Right lobe of liver (tissue), 6 donors: ENCODE results near the gene DHX9. TPM values are rescaled to one million over a fixed set of nuclear protein-coding genes. Genes with fewer than 3 reads are reported as not detected.

ENCODE experiments used
- ATAC-seq, 4 donors: fragments of 200-7000 bp; cut with Tn5 transposase; one replicate each; pipeline ENCODE4 v1.9.1; 2020; ENCODE audit warnings: mild to moderate bottlenecking in 4 of 4, moderate library complexity in 4 of 4
- DNase-seq, 3 donors: peaks; one replicate each; pipeline ENCODE4 v3.0.0-alpha.2; 2020
- H3K27ac ChIP-seq, 3 donors: fragments of 200-600 bp; one replicate each; pipeline ENCODE4 v1.8.0; 2022
- H3K27me3 ChIP-seq, 2 donors: fragments of 200-600 bp; one replicate each; pipeline ENCODE4 v1.8.0; 2022
- H3K36me3 ChIP-seq, 4 donors: fragments of 200-600 bp; sonication (generic) in 1 of 4; one replicate each; pipeline versions ENCODE4 v1.5.1 to v1.8.0; 2017 to 2022; ENCODE audit warnings: control low read depth in 1 of 4
- H3K4me1 ChIP-seq, 4 donors: fragments of 200-600 bp; sonication (generic) in 1 of 4; one replicate each; pipeline versions ENCODE4 v1.5.1 to v1.8.0; 2017 to 2022; ENCODE audit warnings: control low read depth in 1 of 4
- H3K4me3 ChIP-seq, 3 donors: fragments of 200-600 bp; one replicate each; pipeline ENCODE4 v1.8.0; 2022
- H3K9me3 ChIP-seq, 4 donors: fragments of 200-600 bp; sonication (generic) in 1 of 4; one replicate each; pipeline versions ENCODE4 v1.5.1 to v1.8.0; 2017 to 2022; ENCODE audit warnings: control low read depth in 1 of 4
- CTCF ChIP-seq, 4 donors: fragments of 200-600 bp in 3 of 4; fragments of 450-650 bp in 1 of 4; IDR thresholded peaks; one replicate each; pipeline versions ENCODE4 v1.5.1 to v1.8.0; 2016 to 2022; ENCODE audit warnings: antibody characterized with exemption in 4 of 4, mild to moderate bottlenecking in 2 of 4
- POLR2A ChIP-seq: fragments of 450-650 bp; IDR thresholded peaks from one replicate; pipeline ENCODE4 v1.6.1; 2017; ENCODE audit warnings: antibody characterized with exemption, mild to moderate bottlenecking
- WGBS: methylation state at CpG from one replicate; pipeline ENCODE4 v1.1.6; 2018; ENCODE audit warnings: low coverage, low lambda C conversion rate; ENCODE audit not compliant: insufficient coverage; ENCODE audit errors: missing lambda C conversion rate; 5-methylcytosine and 5-hydroxymethylcytosine counted together
- intact Hi-C, 2 donors: fragments of 100-400 bp; cut with DNase I; formaldehyde crosslinking; loops; one replicate each; pipeline versions ENCODE4 v1.11.2 to v1.14.1; 2022
- total RNA-seq, 6 experiments: library from RNA; depleted of rRNA in 2 of 6; stranded (reverse); fragments of >200 nt in 2 of 6; fragmentation: NEBNext Ultra II Directional in 3 of 6; extraction: Animal tissue kit (Norgen Biotek cat#: 25700) in 3 of 6; gene quantifications; one replicate each; pipeline versions ENCODE4 v1.1.0 to v1.2.4, GENCODE V29; 2016 to 2023
- donor health status: DM: no; HTN: yes; CAD: no.
- donor health status: DM: no; HTN: no; CAD: no.
- donor health status: DM: no; HTN: no; CAD: no.
- donor health status: DM: no; HTN: yes; CAD: no.
- donor health status: DM: no; HTN: yes; CAD: no.

The DHX9 gene
- total RNA-seq, 6 experiments from 2014 or later: 32.6 to 51.0 (median 39.5) TPM

GRCh38 chr1:182817802-182818201 lies 21.3 kb upstream of the DHX9 start:
- intact Hi-C loops: no loop called here
- ATAC-seq: no peak

GRCh38 chr1:182823220-182823619 lies 15.9 kb upstream of the DHX9 start:
- Histone ChIP-seq H3K27me3 (no peaks in the 10 kb centered on the region), H3K4me3 (no peak overlapping the region), H3K36me3 (peaks cover 0 to 15% (median 0%) of the 10 kb centered on the region in 4 donors), H3K27ac (no peak overlapping the region), H3K4me1 (no peaks in the 10 kb centered on the region), H3K9me3 (no peaks in the 10 kb centered on the region)
- TF ChIP-seq CTCF (IDR thresholded peaks at IDR 0.05) (no peak), POLR2A (no peak)
- WGBS: 79% methylated on average over 3 of the region's 3 CpGs
- ATAC-seq (no peak), DNase-seq (no peak)
- intact Hi-C loops: no loop called here

More at GRCh38 chr1:182817802-182818201, 21.3 kb upstream of the DHX9 start:
- TF ChIP-seq POLR2A (no peak), CTCF (IDR thresholded peaks at IDR 0.05) (no peak)
- Histone ChIP-seq H3K4me1 (no peaks in the 10 kb centered on the region), H3K27ac (no peak overlapping the region), H3K9me3 (no peaks in the 10 kb centered on the region), H3K27me3 (no peaks in the 10 kb centered on the region), H3K4me3 (no peak overlapping the region), H3K36me3 (peaks cover 0 to 29% (median 2%) of the 10 kb centered on the region in 4 donors)
- no peak for DNase-seq
- WGBS: 87% methylated on average over 3 of the region's 3 CpGs

- intact Hi-C loops: no loop called here
- DNase-seq: no peak
- WGBS: 89% methylated on average over 2 of the region's 2 CpGs
- no peak for ATAC-seq
- no peak overlapping the region for H3K27ac ChIP-seq
- peaks cover 0 to 13% (median 1%) of the 10 kb centered on the region in 4 donors for H3K36me3 ChIP-seq
- no peak for TF ChIP-seq CTCF (IDR thresholded peaks at IDR 0.05)
- TF ChIP-seq POLR2A: no peak
- H3K4me1 ChIP-seq: no peaks in the 10 kb centered on the region
- H3K4me3 ChIP-seq: no peak overlapping the region
- no peaks in the 10 kb centered on the region for H3K9me3 ChIP-seq
- H3K27me3 ChIP-seq: no peaks in the 10 kb centered on the region
Observed at GRCh38 chr1:182826892-182827291, 12.3 kb upstream of the DHX9 start.

- ATAC-seq (no peak), DNase-seq (no peak)
- Histone ChIP-seq H3K9me3 (no peaks in the 10 kb centered on the region), H3K27ac (no peak overlapping the region), H3K27me3 (no peaks in the 10 kb centered on the region), H3K36me3 (peaks cover 0 to 12% (median 1%) of the 10 kb centered on the region in 4 donors), H3K4me1 (no peaks in the 10 kb centered on the region), H3K4me3 (no peak overlapping the region)
- WGBS: 63% methylated on average over 5 of the region's 5 CpGs
- intact Hi-C loops: no loop called here
- TF ChIP-seq POLR2A (no peak), CTCF (IDR thresholded peaks at IDR 0.05) (no peak)
Observed at GRCh38 chr1:182829285-182829932, 9.7 kb upstream of the DHX9 start.
